ENCODE data around the gene CDH8. TPM values are rescaled to one million over a fixed set of nuclear protein-coding genes. Genes with fewer than 3 reads are reported as not detected.

The CDH8 gene
- polyA plus RNA-seq, 1 of the 3 experiments (the other 2 are of a cell fraction), result 0.05 TPM

DNA sequence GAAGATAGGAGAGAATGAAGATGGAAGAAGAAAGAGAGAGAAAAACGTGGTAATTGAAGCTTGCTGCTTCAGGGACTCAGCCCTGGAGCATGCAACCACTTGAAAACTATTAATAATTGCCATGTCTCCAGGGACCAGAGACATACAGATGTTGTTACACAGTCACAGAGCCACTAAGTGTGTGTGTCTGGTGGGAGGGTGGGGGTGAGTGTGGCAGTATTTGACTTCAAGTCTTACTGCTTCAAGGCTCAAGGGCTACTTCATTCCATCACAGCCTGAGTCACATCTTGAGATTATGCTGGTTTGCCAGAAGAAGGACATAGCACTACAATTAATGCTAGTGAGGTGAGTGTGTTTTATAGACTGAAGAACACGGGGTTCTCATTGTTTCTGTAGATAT is 202.2 kb downstream of the CDH8 start:
- H3K9me3 ChIP-seq, result no peaks in the 10 kb centered on the region
- no peaks in the 10 kb centered on the region for H3F3A ChIP-seq (replicated peaks; ENCODE audit: insufficient read depth)
- CTCF ChIA-PET, result no interaction called here
- no peaks in the 10 kb centered on the region for H3K79me2 ChIP-seq (ENCODE audit: insufficient read depth)
- no peak overlapping the region for H3K4me3 ChIP-seq (ENCODE audit: low read depth in 2 of 2, low read length in 1 of 2)
- no peak for DNase-seq
- H3K9ac ChIP-seq, result no peak overlapping the region
- H3K4me1 ChIP-seq (ENCODE audit: control insufficient read depth in 1 of 2, insufficient read depth in 2 of 2, low read depth in 1 of 2, low read length in 1 of 2), result peaks cover 0 to 8% of the 10 kb centered on the region in 2 experiments; a peak in 1 of 4 replicates
- H3K36me3 ChIP-seq (replicated peaks in 1 of 2; ENCODE audit: control insufficient read depth in 1 of 2, insufficient read depth in 2 of 2, low read length in 1 of 2), result no peaks in the 10 kb centered on the region
- H3K9me2 ChIP-seq, result no peaks in the 10 kb centered on the region
- H2AFZ ChIP-seq (ENCODE audit: low read depth), result no peak overlapping the region
- H3K27me3 ChIP-seq (ENCODE audit: insufficient read depth), result no peaks in the 10 kb centered on the region
- 10% methylated on average over 2 of the region's 2 CpGs for WGBS (ENCODE audit: low lambda C conversion rate)
- no peaks in the 10 kb centered on the region for H4K20me1 ChIP-seq (ENCODE audit: insufficient read depth)
- no peak overlapping the region for H3K4me2 ChIP-seq
- no peak for TF ChIP-seq REST (IDR thresholded peaks at IDR 0.05; ENCODE audit: low read depth, low read length)
- TF ChIP-seq MAX (IDR thresholded peaks at IDR 0.05; ENCODE audit: low read depth), result no peak
- no peak for TF ChIP-seq ZBTB33 (IDR thresholded peaks at IDR 0.05; ENCODE audit: borderline replicate concordance, low read depth)
- TF ChIP-seq FOXJ3 (CRISPR knock-in tag; IDR thresholded peaks at IDR 0.05), result no peak
- no peak for TF ChIP-seq TAF1 (IDR thresholded peaks at IDR 0.05; ENCODE audit: borderline replicate concordance, low read depth, low read length)
- no peak for TF ChIP-seq TEAD4 (IDR thresholded peaks at IDR 0.05; ENCODE audit: borderline replicate concordance, insufficient read depth)
- no peak for TF ChIP-seq FOSL2 (IDR thresholded peaks at IDR 0.05; ENCODE audit: borderline replicate concordance, low read depth)
- no peak for TF ChIP-seq JUND (IDR thresholded peaks at IDR 0.05)
- no peak for TF ChIP-seq NRF1 (IDR thresholded peaks at IDR 0.05; ENCODE audit: low read depth, low read length)
- TF ChIP-seq TCF12 (IDR thresholded peaks at IDR 0.05), result no peak
- no peak for TF ChIP-seq MXI1 (IDR thresholded peaks at IDR 0.05; ENCODE audit: low read depth, low read length)
- no peak for TF ChIP-seq PBX3 (IDR thresholded peaks at IDR 0.05)
- TF ChIP-seq EP300 (IDR thresholded peaks at IDR 0.05; ENCODE audit: borderline replicate concordance in 1 of 2, low read depth in 1 of 2, low read length in 1 of 2), result no peak
- no peak for TF ChIP-seq RAD21 (IDR thresholded peaks at IDR 0.05; ENCODE audit: low read length)
- TF ChIP-seq, protein P1, sequence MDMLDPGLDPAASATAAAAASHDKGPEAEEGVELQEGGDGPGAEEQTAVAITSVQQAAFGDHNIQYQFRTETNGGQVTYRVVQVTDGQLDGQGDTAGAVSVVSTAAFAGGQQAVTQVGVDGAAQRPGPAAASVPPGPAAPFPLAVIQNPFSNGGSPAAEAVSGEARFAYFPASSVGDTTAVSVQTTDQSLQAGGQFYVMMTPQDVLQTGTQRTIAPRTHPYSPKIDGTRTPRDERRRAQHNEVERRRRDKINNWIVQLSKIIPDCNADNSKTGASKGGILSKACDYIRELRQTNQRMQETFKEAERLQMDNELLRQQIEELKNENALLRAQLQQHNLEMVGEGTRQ (IDR thresholded peaks at IDR 0.05; ENCODE audit: borderline replicate concordance, low read depth, low read length), result no peak
- no peak for TF ChIP-seq GABPA (IDR thresholded peaks at IDR 0.05; ENCODE audit: low read depth)
- no peak for TF ChIP-seq SIN3A (IDR thresholded peaks at IDR 0.05; ENCODE audit: borderline replicate concordance, low read depth, low read length)
- no peak for TF ChIP-seq ELF1 (IDR thresholded peaks at IDR 0.05)
- TF ChIP-seq IRF3 (IDR thresholded peaks at IDR 0.05; ENCODE audit: low read depth, low read length), result no peak
- TF ChIP-seq EZH2phosphoT487 (IDR thresholded peaks at IDR 0.05; ENCODE audit: borderline replicate concordance, low read depth), result no peak
- POLR2A ChIA-PET, result no interaction called here
- no peak overlapping the region for H3K27ac ChIP-seq (ENCODE audit: low read depth in 2 of 2, low read length in 1 of 2)

Measured in SK-N-SH (cell line).